Iris pigment epithelial cell (primary cell): ENCODE data around the gene EPS15.
A peak's percentile ranks its signal among the peaks of the same experiment; 100 is the strongest.
"Not testable (repeated sequence)": the region's sequence is repeated elsewhere in the genome, so short reads cannot be mapped to it uniquely, and the experiment has no call there.

Experiments
- DNase-seq: peaks from one replicate; pipeline ENCODE4 v3.0.0-alpha.2; 2011; ENCODE audit warnings: low read depth

The EPS15 gene

DNA sequence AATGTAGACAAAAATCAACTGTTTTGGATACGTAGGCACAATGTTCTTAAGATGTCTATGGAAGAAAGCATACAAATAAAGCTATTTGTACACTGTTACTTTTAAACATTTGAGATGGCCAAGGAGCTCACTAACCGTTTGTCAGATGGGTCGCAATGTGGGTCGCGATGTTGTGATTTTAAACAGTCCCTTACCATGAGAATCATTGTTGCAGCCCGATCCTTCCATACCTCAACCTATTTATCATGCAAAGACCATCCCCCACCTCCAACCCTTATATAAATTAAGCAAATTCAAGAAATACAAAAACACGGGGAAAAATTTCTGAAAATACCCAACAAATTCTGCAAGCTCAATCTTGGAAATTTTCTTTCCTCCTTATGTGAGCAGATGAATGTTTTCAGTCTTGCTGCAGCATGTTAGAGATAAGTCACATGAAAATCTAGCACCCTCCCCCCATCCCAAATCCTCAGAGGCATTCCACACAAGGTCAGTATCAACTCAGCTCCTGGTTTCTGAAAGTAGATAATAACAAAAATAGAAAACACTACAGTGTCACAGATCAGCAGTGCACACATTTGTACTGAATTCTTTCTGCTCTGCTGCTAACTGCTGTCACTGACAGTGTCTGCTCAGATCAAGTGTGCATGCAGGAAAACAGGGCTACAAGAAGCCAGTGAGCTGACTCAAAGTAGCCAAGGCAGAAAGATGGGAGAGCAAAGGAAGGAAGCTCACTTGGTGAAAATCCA, 95.8 kb downstream of the EPS15 start:
- peak; percentile 50 for DNase-seq

DNA sequence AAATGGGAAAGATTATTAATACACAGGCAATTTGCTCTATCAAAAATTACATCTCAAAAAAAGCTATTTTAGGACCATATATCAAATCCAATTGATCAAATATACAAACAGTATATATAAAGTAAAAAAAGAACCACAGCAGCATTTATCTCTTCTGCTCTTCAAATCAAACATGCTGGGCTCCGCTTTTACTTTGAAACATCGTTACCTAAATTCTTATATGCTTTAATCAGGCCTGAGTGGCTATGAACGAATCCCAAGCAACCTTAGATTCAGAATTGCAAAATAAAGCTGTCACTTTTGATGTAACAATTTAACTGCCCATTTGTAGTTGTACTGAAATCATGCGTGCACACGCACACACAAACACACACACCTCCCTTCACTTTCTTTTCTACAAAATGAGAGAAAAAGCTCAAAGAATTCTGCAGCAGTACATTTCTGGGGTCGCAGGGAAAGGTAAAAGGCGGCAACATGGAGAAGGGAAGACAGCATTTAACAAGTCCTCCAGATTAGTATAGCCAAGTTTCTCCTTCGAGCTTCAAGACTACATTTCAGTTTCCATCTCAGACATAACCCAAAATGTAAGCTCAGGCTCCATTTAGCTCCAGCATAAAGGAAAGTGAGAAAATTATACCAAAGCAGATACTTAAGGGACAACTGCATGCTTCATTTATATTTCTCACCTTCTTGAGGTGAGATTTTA, 96.5 kb downstream of the EPS15 start:
- no peak for DNase-seq

DNA sequence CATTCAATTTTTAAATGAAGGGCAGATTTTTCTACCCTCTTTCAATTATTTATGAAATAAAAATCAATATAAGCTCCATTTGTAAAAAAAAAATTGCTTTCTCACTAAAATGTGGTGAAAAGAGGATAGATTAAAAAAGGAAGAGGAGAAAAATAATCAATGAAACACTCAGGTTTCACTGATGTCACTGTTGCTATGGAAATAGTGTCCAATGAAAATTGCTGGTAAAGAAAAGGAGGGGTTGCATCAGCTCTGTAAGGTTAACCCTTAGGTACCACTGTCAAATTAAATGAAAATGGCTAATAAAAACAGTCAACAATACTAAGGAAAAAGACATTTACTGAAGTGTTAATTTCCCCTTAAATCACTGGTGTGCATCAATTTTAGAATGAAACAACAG, 97.1 kb downstream of the EPS15 start:
- DNase-seq = peak; percentile 76

DNA sequence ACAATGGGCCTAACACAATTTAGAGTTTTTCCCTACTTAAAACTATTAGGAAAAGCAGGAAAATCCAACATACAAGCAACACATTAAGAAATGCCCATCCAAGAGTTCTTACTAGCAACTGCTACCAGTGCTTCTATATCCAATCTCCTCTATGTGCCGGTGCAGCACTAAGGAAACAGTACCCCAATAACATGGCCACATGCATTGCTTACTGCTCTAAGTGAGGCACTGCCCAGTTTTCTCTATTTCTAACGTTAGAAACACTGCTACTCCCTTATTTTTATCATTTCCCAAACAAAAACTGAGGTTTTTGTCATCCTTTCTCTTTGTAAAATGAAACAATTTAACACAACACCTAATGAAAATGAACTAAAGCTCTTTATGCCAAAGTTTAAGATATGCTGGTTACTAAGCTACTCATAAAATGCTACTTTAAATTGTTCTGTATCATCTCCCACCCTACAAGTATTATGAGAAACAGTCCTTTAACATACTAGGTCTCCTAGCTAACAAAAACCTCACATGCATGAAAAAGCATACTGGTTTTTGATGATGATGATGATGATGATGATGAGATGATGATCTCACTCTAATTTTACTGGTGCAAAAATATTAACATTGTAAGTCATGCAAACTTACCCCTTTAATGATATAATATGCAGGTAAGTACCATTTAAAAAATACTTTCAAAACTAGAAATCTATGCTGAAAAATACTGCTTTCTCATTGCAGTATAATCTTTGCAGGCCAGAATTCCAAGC, 98.0 kb downstream of the EPS15 start:
- DNase-seq = no peak

DNA sequence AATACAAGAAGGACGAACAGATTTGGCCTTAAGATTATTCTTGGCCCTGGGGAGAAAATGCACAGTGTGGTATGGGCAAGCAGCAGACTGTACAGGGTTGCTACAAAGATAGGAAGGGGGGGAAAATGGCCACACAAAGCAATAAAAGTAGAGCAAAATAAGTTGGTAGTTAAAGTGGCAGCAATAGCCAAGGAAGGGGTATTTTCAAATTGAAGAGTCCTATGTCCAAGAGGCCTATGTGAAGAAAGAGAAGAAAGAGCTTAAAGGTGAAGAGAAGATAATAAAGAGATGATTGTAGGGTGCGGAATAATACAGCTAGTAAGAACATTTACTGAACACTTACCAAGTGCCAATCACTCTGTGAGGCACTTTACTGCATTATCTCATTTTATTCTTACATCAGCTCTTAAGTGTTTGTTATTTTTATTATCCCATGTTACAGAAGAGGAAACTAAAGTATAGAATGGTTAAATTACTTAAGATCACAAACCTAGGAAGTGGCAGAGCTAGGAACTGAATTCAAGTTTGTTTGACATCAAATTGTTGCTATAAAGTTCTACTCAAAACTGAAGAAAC, 100.6 kb downstream of the EPS15 start:
- DNase-seq = no peak

DNA sequence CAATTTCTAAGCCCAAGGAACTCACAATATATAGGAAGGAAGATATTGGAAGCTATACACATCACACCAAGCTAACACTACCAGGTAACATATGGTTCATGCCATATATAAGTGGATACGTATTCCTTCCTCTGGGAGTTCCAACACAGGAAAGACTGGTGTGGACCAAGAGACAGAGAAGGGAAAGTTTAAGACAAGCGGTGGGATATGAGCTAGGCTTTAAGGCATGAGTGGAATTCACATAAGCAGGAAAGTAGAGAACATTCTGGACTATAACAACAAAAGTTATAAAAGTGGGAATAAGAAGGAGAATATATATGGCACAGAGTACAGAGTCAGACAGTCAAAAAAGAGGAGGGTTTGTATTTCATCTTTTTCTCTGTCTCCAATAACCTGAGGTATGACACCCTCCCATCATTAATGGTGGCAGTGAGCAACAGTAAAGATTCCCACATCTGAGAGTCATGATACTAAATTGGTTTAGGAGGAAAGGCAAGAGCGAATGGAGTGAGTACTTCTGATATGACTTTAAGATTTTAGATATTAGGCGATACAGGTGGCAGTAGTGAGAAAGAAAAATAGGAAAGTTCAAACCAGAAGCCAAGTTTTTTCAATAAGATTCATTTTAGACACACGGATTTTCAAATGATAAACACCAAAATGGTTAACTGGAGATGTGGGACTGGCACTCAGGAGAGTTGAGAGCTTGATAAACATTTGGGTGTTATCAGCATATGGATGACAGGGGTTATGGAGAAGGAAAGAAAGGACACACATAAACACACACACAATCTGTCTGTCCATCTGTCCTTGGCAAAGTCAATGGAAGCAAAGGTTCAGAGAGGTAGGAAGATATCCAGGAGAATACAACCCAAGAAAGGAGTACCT, 101.3 kb downstream of the EPS15 start:
- DNase-seq = peak; percentile 70

DNA sequence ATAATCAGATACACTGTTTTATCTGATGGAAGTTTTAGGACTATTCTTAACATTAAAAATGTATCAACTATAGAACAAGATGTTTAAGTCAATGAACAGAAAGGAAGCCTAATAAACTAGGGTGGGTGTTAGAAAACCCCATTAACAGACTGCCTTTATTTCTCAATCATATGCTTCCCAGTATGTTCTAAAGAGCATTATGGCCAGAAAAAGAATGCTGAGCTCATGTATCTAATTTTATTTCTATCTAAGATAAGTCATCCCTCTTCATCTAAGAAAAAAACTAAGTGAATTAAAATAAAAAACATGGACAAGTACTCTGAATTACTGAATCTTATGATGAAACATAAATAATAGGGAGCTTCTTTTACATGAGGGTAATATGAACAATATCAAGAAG, 102.2 kb downstream of the EPS15 start:
- DNase-seq = no peak

DNA sequence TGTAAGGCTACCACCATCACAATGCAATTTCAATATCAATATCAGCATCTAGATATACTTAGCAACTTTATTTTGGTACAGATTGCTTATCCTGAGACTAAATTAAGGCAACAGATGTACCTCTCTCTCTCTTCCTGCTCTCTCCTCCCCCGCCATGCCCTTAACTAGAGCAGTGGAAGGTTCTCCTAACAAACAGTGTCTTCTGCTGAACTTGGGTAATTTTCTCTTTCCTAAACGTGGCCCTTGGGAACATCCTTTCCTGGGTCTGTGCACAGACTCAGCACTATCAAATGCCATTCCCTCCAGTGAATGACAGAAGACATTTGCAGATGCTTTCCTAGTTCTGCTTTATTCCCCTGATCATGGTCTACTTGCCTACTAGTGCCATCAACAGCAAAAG, 103.1 kb downstream of the EPS15 start:
- no peak for DNase-seq

DNA sequence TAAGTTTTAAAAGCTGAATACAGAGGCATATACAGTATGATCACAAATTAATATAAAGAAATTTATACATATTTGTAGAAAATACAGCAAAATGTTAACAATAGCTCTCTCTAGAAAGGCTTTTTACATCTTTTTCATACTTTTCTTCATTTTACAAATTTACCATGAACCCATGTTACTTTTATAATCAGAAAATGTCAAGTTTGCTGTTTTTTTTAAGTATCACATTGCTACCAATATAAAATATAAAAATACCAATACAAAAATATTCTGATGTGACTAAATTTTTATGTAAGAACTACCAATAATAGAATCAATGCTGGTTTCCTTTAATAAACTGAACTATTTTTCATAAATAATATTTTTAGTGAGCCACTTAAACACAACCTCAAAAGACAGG, 104.3 kb downstream of the EPS15 start:
- DNase-seq = no peak

DNA sequence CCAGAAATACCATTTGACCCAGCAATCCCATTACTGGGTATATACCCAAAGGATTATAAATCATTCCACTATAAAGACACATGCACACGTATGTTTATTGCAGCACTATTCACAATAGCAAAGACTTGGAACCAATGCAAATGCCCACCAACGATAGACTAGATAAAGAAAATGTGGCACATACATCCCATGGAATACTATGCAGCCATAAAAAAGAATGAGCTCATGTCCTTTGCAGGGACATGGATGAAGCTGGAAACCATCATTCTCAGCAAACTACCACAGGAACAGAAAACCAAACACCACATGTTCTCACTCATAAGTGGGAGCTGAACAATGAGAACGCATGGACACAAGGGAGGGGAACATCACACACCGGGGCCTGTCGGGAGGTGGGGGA, 107.2 kb downstream of the EPS15 start:
- not testable (repeated sequence) for DNase-seq

DNA sequence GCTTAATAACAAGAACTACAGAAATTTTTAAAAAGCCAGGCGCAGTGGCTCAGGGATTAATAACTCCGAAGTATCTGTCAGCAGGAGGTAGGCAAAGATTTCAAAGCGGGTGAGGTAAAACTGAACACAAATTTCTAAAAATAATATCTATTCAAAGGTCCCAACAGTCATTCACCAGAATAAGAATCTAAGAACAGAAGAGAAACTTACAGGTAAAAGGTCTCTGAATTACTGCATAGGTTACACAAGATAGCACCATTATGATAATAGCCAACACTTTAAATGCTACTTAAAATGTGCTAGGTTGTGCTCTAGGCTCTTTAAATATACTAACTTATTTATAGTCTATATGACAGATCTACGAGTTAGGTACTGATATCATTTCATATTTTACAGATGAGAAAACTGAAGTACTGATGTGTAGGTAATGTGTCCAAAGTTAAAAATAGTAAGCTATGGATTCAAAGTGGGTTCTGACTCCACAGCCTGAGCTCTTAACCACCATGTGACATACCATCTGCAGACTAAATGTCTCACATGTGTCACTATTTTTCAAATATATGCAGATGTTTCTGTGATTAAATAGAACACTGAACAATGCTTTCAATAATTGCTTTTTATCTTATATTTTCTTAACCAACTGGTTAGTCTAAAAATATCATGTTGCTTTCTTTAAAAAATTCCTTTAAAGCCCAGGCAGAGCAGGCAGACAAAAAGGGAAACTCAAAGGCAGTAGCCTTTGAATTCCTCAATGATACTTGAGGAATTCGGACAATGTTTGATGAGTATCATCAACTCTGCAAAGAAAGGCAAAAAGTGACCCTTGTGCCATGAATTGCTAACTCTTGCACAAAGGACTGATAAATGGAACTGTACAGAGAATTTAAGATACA, 108.3 kb downstream of the EPS15 start:
- DNase-seq = peak; percentile 27

DNA sequence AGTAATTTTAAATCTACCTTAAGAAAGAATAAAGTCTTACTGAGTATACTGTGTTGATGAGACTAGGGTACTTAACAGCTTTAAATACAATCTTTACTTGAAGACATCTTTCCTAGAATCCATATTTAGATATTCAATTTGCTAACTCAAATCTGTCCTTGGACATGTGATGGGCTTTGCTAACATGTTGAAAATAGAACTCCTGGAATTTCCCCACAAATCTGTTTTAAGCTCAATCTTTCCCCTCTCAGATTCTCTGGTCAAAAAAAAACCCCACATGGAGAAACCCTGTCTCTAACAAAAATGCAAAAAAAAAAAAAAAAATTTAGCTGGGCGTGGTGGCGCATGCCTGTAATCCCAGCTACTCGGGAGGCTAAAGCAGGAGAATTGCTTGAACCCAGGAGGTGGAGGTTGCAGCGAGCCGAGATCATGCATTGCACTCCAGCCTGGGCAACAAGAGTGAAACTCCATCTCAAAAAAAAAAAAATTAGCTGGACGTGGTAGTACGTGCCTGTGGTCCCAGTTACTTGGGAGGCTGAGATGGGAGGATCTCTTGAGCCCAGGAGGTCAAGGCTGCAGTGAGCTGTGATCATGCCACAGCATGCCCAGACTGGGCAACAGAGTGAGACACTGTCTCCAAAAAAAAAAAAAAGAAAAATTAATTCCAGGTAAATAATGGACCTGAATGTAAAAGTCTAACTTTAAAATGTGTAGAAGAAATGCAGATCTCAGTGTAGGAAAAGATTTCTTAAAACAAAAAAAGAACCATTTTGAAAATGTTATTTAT, 109.1 kb downstream of the EPS15 start:
- DNase-seq = not testable (repeated sequence)

DNA sequence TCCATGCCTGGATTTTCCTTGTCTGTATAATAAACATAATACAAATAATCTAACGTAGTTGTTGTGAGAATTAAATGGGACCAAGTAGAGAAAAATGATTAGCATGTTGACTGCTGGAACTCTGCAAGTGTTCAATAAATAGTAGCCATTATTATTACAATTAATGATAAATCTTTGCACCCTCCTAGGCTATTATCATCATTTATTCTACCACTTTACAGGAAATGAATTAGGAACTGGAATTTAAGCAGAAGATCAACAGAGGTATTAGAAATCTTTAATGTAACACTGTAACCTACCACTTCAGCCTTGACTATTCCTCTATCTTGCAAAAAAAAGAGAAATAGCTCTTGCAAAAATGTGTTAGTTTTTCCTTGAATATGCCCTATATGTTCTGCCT, 126.8 kb downstream of the EPS15 start:
- no peak for DNase-seq

DNA sequence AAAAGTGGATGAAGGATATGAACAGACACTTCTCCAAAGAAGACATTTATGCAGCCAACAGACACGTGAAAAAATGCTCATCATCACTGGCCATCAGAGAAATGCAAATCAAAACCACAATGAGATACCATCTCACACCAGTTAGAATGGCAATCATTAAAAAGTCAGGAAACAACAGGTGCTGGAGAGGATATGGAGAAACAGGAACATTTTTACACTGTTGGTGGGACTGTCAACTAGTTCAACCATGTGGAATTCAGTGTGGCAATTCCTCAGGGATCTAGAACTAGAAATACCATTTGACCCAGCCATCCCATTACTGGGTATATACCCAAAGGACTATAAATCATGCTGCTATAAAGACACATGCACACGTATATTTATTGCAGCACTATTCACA, 128.4 kb downstream of the EPS15 start:
- not testable (repeated sequence) for DNase-seq

DNA sequence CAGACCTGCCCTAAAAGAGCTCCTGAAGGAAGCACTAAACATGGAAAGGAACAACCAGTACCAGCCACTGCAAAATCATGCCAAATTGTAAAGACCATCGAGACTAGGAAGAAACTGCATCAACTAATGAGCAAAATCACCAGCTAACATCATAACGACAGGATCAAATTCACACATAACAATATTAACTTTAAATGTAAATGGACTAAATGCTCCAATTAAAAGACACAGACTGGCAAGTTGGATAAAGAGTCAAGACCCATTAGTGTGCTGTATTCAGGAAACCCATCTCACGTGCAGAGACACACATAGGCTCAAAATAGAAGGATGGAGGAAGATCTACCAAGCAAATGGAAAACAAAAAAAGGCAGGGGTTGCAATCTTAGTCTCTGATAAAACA, 131.8 kb downstream of the EPS15 start:
- DNase-seq = not testable (repeated sequence)

DNA sequence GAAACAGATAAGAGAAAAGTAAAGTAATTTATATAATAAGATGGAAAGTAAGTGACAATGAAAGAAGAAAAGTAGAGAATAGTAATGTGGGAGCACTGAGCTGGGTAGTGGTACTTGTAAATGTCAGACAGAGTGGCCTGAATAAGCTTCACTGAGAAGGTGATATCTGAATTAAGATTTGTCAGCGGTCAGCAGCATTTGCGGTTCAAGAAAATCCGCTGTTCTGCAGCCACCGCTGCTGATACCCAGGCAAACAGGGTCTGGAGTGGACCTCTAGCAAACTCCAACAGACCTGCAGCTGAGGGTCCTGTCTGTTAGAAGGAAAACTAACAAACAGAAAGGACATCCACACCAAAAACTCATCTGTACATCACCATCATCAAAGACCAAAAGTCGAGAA, 132.8 kb downstream of the EPS15 start:
- not testable (repeated sequence) for DNase-seq

DNA sequence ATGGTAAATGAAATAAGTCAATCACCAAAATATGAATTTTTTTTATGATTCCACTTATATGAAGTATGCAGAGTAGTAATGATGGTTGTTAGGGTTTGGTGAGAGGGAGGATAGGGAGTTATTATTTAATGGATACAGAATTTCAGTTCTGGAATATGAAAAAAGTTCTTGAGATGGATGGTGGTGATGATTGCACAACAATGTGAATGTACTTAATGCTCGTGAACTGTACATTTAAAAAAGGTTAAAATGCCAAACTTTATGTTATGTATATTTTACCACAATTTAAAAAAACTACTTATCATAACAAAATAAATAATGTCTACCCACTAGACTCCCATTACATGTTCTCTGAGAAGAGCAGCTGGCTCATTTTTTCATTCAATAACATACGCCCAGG, 133.3 kb downstream of the EPS15 start:
- DNase-seq = no peak

DNA sequence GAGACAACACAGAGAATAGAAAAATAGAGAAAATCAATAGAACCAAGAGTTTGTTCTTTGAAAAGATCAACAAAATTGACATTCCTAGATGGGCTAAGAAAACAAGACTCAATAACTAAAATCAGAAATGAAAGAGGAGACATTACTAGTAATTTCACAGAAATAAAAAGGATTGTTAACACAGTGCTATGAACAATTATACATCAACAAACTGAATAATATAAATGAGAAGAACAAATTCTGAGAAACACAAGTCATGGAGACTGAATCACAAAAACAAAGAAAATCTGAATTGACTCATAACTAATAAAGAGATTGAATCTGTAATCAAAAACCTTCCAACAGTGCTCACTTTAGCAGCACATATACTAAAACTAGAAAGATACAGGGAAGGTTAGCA, 137.1 kb downstream of the EPS15 start:
- no peak for DNase-seq

DNA sequence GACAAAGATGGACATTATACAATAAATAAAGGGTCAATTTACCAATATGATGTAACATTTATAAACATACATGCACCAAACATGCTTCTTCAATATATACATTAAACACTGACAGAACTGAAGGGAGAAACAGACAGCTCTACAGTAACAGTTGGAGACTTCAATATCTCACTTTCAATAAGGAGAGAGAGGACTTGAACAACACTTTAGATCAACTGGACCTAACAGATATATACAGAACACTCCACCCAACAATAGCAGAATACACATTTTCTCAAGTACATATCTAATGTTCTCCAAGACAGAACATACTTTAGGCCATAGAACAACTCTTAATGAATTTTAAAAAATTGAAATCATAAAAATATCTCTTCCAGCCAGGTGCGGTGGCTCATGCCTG, 138.1 kb downstream of the EPS15 start:
- DNase-seq = no peak

DNA sequence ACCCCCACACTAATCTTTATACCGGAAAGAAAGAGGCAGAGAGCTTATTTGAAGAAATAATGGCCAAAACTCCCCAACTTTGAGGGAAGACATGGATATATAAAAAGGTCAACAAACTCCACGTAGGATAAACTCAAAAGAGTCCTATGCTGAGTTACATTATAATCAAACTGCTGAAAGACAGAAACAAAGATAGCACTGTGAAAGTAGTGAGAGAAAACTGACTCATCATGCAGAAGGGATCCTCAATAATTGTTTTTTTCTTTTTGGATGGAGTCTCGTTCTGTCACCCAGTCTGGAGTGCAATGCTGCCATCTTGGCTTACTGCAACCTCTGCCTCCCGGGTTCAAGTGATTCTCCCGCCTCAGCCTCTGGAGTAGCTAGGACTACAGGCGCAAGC, 140.2 kb downstream of the EPS15 start:
- DNase-seq = no peak
